Measurements from ENCODE around the gene TCF7. TPM values are rescaled to one million over a fixed set of nuclear protein-coding genes. Genes with fewer than 3 reads are reported as not detected.

The TCF7 gene
- total RNA-seq, 1 experiment from 2014 or later, result 18.2 TPM

- peak; percentile 6 for DNase-seq
- H2BK5ac ChIP-seq (ENCODE audit: insufficient read length, low read length), result no peak overlapping the region
- H3K9me3 Mint-ChIP-seq, result no peaks in the 10 kb centered on the region
- H3K27ac ChIP-seq (ENCODE audit: insufficient read length, low read depth, low read length), result no peak overlapping the region
- no peak overlapping the region for H2BK12ac ChIP-seq (ENCODE audit: insufficient read length, low read depth, low read length)
- H2AK5ac ChIP-seq (ENCODE audit: insufficient read length, low read length), result no peak overlapping the region
- H4K91ac ChIP-seq (ENCODE audit: insufficient read length, low read depth, low read length), result no peak overlapping the region
- no peaks in the 10 kb centered on the region for H3K23me2 ChIP-seq (ENCODE audit: insufficient read length, low read depth, low read length, poor library complexity, severe bottlenecking)
- no peak overlapping the region for H2BK15ac ChIP-seq (ENCODE audit: low read depth, low read length)
- no CpG with 5 or more reads among the region's 5 CpGs for WGBS (ENCODE audit: extremely low coverage, insufficient read length, low lambda C conversion rate)
- H4K8ac ChIP-seq (replicated peaks; ENCODE audit: insufficient read length, low read depth, low read length), result no peak overlapping the region
- no peak overlapping the region for H4K5ac ChIP-seq (ENCODE audit: insufficient read length, low read depth, low read length)
- no peak overlapping the region for H3K4ac ChIP-seq (ENCODE audit: low read depth, low read length)
- no peaks in the 10 kb centered on the region for H3K9me3 ChIP-seq (ENCODE audit: control insufficient read depth, low read depth, low read length)
- no peak overlapping the region for H2AFZ ChIP-seq (ENCODE audit: low read length)
- H3K79me1 ChIP-seq (ENCODE audit: insufficient read depth, low read depth, low read length, poor library complexity, severe bottlenecking), result peaks cover 6% of the 10 kb centered on the region
- H4K20me1 ChIP-seq (ENCODE audit: control insufficient read depth, insufficient read depth, insufficient read length), result peaks cover 4% of the 10 kb centered on the region
- H3K4me1 ChIP-seq (ENCODE audit: insufficient read depth, low read length), result no peaks in the 10 kb centered on the region
- no peak overlapping the region for H3K18ac ChIP-seq (ENCODE audit: insufficient read length, low read depth, low read length)
- no peak overlapping the region for H3K4me3 Mint-ChIP-seq
- no peaks in the 10 kb centered on the region for H3K27me3 ChIP-seq (ENCODE audit: insufficient read depth, low read length)
- no peak overlapping the region for H3K14ac ChIP-seq (ENCODE audit: insufficient read depth, low read length)
- no peaks in the 10 kb centered on the region for H3K27me3 Mint-ChIP-seq (ENCODE audit: low read depth)
- no peak overlapping the region for H3K27ac Mint-ChIP-seq
- H3K9ac ChIP-seq (ENCODE audit: extremely low read depth, insufficient read length, low read length), result no peak overlapping the region
- H3K23ac ChIP-seq (ENCODE audit: insufficient read length, low read depth, low read length), result no peak overlapping the region
- peaks cover 10 to 20% of the 10 kb centered on the region in 2 experiments; a peak in 3 of 4 replicates for H3K4me1 Mint-ChIP-seq
- TF ChIP-seq, protein P1, sequence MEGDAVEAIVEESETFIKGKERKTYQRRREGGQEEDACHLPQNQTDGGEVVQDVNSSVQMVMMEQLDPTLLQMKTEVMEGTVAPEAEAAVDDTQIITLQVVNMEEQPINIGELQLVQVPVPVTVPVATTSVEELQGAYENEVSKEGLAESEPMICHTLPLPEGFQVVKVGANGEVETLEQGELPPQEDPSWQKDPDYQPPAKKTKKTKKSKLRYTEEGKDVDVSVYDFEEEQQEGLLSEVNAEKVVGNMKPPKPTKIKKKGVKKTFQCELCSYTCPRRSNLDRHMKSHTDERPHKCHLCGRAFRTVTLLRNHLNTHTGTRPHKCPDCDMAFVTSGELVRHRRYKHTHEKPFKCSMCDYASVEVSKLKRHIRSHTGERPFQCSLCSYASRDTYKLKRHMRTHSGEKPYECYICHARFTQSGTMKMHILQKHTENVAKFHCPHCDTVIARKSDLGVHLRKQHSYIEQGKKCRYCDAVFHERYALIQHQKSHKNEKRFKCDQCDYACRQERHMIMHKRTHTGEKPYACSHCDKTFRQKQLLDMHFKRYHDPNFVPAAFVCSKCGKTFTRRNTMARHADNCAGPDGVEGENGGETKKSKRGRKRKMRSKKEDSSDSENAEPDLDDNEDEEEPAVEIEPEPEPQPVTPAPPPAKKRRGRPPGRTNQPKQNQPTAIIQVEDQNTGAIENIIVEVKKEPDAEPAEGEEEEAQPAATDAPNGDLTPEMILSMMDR (conservative IDR thresholded peaks at IDR 0.05), result no peak
- no peaks in the 10 kb centered on the region for H3K79me2 ChIP-seq (ENCODE audit: insufficient read depth, low read length)
- no peak overlapping the region for H3T11ph ChIP-seq (ENCODE audit: low read length)
- peaks cover 9 to 44% (median 33%) of the 10 kb centered on the region in 3 experiments; a peak in 6 of 7 replicates for H3K36me3 Mint-ChIP-seq (ENCODE audit: insufficient read depth in 1 of 3, low read depth in 3 of 3)
- H3K56ac ChIP-seq (ENCODE audit: insufficient read length, low read depth, low read length), result no peak overlapping the region
- no peak overlapping the region for H2BK20ac ChIP-seq (ENCODE audit: low read depth, low read length, poor library complexity, severe bottlenecking)
- H3K4me2 ChIP-seq (ENCODE audit: insufficient read depth, insufficient read length, low read length), result no peak overlapping the region
- H2BK120ac ChIP-seq (ENCODE audit: low read depth, low read length, poor library complexity, severe bottlenecking), result no peak overlapping the region
Measured at GRCh38 chr5:134142052-134142451, 27.6 kb downstream of the TCF7 start.

Data from H9 (cell line).